HK-2 (cell line): ENCODE data around the gene MYO10.

Experiments
- DNase-seq: peaks from one replicate; pipeline ENCODE4 v3.0.0-alpha.2; 2018; ENCODE audit not compliant: unreplicated experiment

MYO10 gene

GRCh38 chr5:16617274-16617968 lies 318.7 kb downstream of the MYO10 start:
- no peak for DNase-seq

GRCh38 chr5:16616536-16617273 lies 319.4 kb downstream of the MYO10 start, which contains the start of gene RETREG1:
RETREG1 (minus strand) TSS chr5:16616997; CDS start chr5:16616971, 26 bp downstream.
- DNase-seq: peak; percentile 24

GRCh38 chr5:16615741-16616535 lies 320.1 kb downstream of the MYO10 start:
- DNase-seq: no peak

- DNase-seq: no peak
These were observed 324.1 kb downstream of the MYO10 start for GRCh38 chr5:16612007-16612406.
